ENCODE data around the gene UQCRC1. TPM values are rescaled to one million over a fixed set of nuclear protein-coding genes. Genes with fewer than 3 reads are reported as not detected.

The UQCRC1 gene
- total and polyA plus RNA-seq, 2 donors (not counting 1 experiment from before 2014, with no cell fraction given): 99.9 to 132 TPM

DNA sequence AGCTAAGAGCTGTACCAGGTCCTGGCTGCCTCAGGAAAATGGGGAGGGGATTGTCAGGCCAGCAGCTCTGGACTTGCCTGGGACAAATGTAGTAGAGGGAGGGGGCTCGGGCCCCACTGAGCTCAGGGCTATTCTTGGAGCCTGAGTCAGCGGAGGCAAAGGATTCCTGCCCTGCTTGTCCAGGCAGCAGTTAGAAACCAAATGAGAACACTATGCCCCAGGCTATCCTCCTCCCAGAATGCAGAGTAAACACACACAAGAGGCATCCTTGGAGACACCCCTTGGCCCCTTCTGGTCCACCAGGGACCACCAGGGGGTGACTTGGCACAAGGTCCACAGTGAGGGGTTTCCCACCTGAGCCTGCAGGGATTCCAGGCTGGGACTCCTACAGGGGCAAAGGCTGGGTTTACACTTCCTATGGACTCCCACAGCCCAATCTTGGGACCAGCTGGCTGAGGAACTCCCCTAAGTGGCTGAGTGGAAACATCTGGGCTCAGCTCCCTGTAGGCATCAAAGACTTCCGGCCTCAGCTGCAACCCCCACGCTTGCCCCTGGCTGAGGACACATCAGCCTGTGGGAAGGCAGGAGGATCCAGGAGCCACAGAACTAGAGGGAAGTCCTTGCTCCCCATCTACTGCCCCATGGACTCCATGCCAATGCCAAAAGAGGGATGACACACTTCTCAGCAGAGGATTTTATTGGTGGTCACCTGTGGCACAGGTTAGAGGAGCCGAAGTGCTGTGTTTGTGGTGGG, 10.9 kb downstream of the UQCRC1 start:
- H3K27me3 Mint-ChIP-seq: peaks cover 7% of the 10 kb centered on the region
- CTCF ChIA-PET: interaction anchor here (0.9 kb wide), 1 partner anchor 198 kb away, joined by 3 read pairs; no protein-coding TSS in a partner anchor

DNA sequence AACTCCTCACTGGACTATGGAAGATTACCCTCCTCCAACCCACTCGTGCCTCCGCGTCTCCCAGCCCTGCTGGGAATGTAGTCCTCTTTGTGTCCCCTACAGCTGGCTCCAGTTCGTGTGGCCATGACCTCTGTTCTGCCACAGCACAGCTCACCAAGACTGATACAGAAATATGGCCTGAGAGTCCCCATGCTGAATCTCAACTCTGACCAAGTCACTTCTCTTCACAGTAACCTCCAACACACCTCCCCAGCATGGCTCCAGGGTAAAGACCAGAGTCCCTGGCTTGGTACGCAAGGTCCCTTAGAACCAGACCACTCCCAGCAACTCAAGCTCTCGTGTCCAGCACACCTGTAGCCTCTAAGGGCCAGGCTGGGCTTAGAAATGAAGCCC, 12.0 kb downstream of the UQCRC1 start:
- Histone ChIP-seq H4K20me1 (ENCODE audit: control insufficient read depth, insufficient read depth, low read length, poor library complexity, severe bottlenecking) (no peaks in the 10 kb centered on the region), H3K36me3 (replicated peaks in 1 of 2; ENCODE audit: control extremely low read depth in 1 of 2, control insufficient read depth in 1 of 2, extremely low read depth in 1 of 2, insufficient read depth in 2 of 2, low read length in 1 of 2) (peaks cover 0 to 45% of the 10 kb centered on the region in 2 experiments), H3K9ac (ENCODE audit: low read length) (no peak overlapping the region), H3K27ac (ENCODE audit: low read length in 2 of 2) (no peak overlapping the region), H3K27me3 (replicated peaks in 1 of 4; ENCODE audit: control extremely low read depth in 1 of 4, control insufficient read depth in 3 of 4, insufficient read depth in 4 of 4, low read length in 3 of 4) (peaks cover 0 to 32% (median 6%) of the 10 kb centered on the region in 4 experiments), H3K4me1 (ENCODE audit: control insufficient read depth in 2 of 2, insufficient read depth in 2 of 2, low read length in 2 of 2) (peaks cover 4 to 9% of the 10 kb centered on the region in 2 donors), H3K9me3 (ENCODE audit: control extremely low read depth in 1 of 3, control insufficient read depth in 2 of 3, insufficient read depth in 1 of 3, low read length in 2 of 3) (no peaks in the 10 kb centered on the region), H2AFZ (ENCODE audit: insufficient read depth, low read depth, low read length, poor library complexity, severe bottlenecking) (no peak overlapping the region), H3K4me3 (ENCODE audit: control extremely low read depth in 1 of 5, extremely low read depth in 1 of 5, insufficient read depth in 1 of 5, low read depth in 2 of 5, low read length in 4 of 5) (no peak overlapping the region), H3K79me2 (ENCODE audit: control insufficient read depth, insufficient read depth, low read length) (no peaks in the 10 kb centered on the region), H3K4me2 (replicated peaks; ENCODE audit: low read depth, low read length, poor library complexity, severe bottlenecking) (no peak overlapping the region)
- ChIA-PET POLR2A (no interaction called here), CTCF (no interaction called here)
- WGBS (ENCODE audit: insufficient coverage): 93% methylated on average over 6 of the region's 6 CpGs
- DNase-seq (no peak), ATAC-seq (ENCODE audit: low read depth) (no peak)
- Mint-ChIP-seq H3K27me3 (peaks cover 14% of the 10 kb centered on the region), H3K4me1 (peaks cover 9% of the 10 kb centered on the region), H3K4me3 (no peak overlapping the region), H3K27ac (peak overlapping the region; percentile 50), H3K9me3 (ENCODE audit: insufficient read depth) (no peaks in the 10 kb centered on the region)
- intact Hi-C loops (cut with micrococcal nuclease): no loop called here
- TF ChIP-seq EZH2 (IDR thresholded peaks at IDR 0.05; ENCODE audit: borderline replicate concordance, insufficient read depth, low read depth, low read length, poor library complexity, severe bottlenecking): no peak
- TF ChIP-seq, protein P1, sequence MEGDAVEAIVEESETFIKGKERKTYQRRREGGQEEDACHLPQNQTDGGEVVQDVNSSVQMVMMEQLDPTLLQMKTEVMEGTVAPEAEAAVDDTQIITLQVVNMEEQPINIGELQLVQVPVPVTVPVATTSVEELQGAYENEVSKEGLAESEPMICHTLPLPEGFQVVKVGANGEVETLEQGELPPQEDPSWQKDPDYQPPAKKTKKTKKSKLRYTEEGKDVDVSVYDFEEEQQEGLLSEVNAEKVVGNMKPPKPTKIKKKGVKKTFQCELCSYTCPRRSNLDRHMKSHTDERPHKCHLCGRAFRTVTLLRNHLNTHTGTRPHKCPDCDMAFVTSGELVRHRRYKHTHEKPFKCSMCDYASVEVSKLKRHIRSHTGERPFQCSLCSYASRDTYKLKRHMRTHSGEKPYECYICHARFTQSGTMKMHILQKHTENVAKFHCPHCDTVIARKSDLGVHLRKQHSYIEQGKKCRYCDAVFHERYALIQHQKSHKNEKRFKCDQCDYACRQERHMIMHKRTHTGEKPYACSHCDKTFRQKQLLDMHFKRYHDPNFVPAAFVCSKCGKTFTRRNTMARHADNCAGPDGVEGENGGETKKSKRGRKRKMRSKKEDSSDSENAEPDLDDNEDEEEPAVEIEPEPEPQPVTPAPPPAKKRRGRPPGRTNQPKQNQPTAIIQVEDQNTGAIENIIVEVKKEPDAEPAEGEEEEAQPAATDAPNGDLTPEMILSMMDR (IDR thresholded peaks at IDR 0.05): no peak

More for the DNA sequence above, 10.9 kb downstream of the UQCRC1 start:
- Histone ChIP-seq H3K9me3 (ENCODE audit: control extremely low read depth in 1 of 3, control insufficient read depth in 2 of 3, insufficient read depth in 1 of 3, low read length in 2 of 3) (no peaks in the 10 kb centered on the region), H3K4me3 (ENCODE audit: control extremely low read depth in 1 of 5, extremely low read depth in 1 of 5, insufficient read depth in 1 of 5, low read depth in 2 of 5, low read length in 4 of 5) (no peak overlapping the region), H3K79me2 (ENCODE audit: control insufficient read depth, insufficient read depth, low read length) (no peaks in the 10 kb centered on the region), H2AFZ (ENCODE audit: insufficient read depth, low read depth, low read length, poor library complexity, severe bottlenecking) (no peak overlapping the region), H3K4me2 (replicated peaks; ENCODE audit: low read depth, low read length, poor library complexity, severe bottlenecking) (no peak overlapping the region), H3K27ac (ENCODE audit: low read length in 2 of 2) (no peak overlapping the region), H3K4me1 (ENCODE audit: control insufficient read depth in 2 of 2, insufficient read depth in 2 of 2, low read length in 2 of 2) (peaks cover 4 to 9% of the 10 kb centered on the region in 2 donors), H3K27me3 (replicated peaks in 1 of 4; ENCODE audit: control extremely low read depth in 1 of 4, control insufficient read depth in 3 of 4, insufficient read depth in 4 of 4, low read length in 3 of 4) (peaks cover 0 to 21% (median 6%) of the 10 kb centered on the region in 4 experiments), H3K9ac (ENCODE audit: low read length) (no peak overlapping the region), H3K36me3 (replicated peaks in 1 of 2; ENCODE audit: control extremely low read depth in 1 of 2, control insufficient read depth in 1 of 2, extremely low read depth in 1 of 2, insufficient read depth in 2 of 2, low read length in 1 of 2) (peaks cover 0 to 55% of the 10 kb centered on the region in 2 experiments), H4K20me1 (ENCODE audit: control insufficient read depth, insufficient read depth, low read length, poor library complexity, severe bottlenecking) (no peaks in the 10 kb centered on the region)
- Mint-ChIP-seq H3K4me3 (no peak overlapping the region), H3K9me3 (ENCODE audit: insufficient read depth) (no peaks in the 10 kb centered on the region), H3K27ac (no peak overlapping the region), H3K4me1 (peaks cover 9% of the 10 kb centered on the region)
- TF ChIP-seq, protein P1 (IDR thresholded peaks at IDR 0.05): no peak
- no peak for TF ChIP-seq EZH2 (IDR thresholded peaks at IDR 0.05; ENCODE audit: borderline replicate concordance, insufficient read depth, low read depth, low read length, poor library complexity, severe bottlenecking)
- DNase-seq: no peak
- WGBS (ENCODE audit: insufficient coverage): 75% methylated on average over 4 of the region's 5 CpGs
- no peak for ATAC-seq (ENCODE audit: low read depth)
- intact Hi-C loops (cut with micrococcal nuclease): no loop called here
- POLR2A ChIA-PET: interaction anchor here (0.7 kb wide), 1 partner anchor 62 kb away, joined by 3 read pairs; no protein-coding TSS in a partner anchor
